Measurements from ENCODE around the gene ANKRD65. TPM values are rescaled to one million over a fixed set of nuclear protein-coding genes. Genes with fewer than 3 reads are reported as not detected.
"Not testable (repeated sequence)": the region's sequence is repeated elsewhere in the genome, so short reads cannot be mapped to it uniquely, and the experiment has no call there.

Gene ANKRD65
- total and polyA plus RNA-seq, 3 donors from 2014 or later = 10.0 to 14.7 (median 10.4) TPM

DNA sequence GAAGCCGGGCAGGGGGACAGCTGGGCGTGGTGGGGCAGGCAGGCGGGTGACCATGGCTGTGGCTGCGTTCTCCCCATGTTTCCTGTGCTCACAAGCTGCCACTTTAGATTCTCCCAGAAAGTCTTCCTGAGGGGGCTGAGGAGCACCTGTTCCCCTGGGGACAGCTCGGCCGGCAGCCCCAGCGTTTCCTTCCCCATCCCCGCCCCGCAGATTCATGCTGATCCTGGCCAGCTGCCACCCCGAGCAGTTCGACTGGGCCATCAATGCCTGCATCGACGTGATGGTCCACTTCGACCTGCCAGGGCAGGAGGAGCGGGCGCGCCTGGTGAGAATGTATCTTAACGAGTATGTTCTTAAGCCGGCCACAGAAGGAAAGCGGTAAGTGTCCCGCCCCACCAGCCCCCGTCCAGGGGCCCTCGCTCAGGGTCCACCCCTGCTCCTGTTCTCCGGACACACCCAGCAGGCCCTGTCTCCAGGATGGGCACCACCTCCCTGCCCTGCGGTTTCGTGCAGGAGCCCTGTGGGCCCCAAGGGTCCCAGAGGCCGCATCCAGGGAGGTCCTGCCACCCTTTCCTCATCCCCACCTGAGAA lies 39.6 kb upstream of the ANKRD65 start:
- H3K9me3 ChIP-seq = no peaks in the 10 kb centered on the region
- no peaks in the 10 kb centered on the region for H3K36me3 ChIP-seq (ENCODE audit: low read depth, missing control alignments)
- H3K27ac ChIP-seq = no peak overlapping the region
- TF ChIP-seq, protein P1, sequence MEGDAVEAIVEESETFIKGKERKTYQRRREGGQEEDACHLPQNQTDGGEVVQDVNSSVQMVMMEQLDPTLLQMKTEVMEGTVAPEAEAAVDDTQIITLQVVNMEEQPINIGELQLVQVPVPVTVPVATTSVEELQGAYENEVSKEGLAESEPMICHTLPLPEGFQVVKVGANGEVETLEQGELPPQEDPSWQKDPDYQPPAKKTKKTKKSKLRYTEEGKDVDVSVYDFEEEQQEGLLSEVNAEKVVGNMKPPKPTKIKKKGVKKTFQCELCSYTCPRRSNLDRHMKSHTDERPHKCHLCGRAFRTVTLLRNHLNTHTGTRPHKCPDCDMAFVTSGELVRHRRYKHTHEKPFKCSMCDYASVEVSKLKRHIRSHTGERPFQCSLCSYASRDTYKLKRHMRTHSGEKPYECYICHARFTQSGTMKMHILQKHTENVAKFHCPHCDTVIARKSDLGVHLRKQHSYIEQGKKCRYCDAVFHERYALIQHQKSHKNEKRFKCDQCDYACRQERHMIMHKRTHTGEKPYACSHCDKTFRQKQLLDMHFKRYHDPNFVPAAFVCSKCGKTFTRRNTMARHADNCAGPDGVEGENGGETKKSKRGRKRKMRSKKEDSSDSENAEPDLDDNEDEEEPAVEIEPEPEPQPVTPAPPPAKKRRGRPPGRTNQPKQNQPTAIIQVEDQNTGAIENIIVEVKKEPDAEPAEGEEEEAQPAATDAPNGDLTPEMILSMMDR (IDR thresholded peaks at IDR 0.05) = no peak
- no peak for TF ChIP-seq POLR2A (IDR thresholded peaks at IDR 0.05)
- no peak overlapping the region for H3K4me3 ChIP-seq
- WGBS, 2 donors = 83 to 89% methylated on average over 15 to 26 of the region's 27 CpGs
- DNase-seq = no peak
- intact Hi-C loops (cut with DNase I; ENCODE audit: low total_unique reads) = no loop called here
- H3K4me1 ChIP-seq = peaks cover 3% of the 10 kb centered on the region
- H3K27me3 ChIP-seq = no peaks in the 10 kb centered on the region

DNA sequence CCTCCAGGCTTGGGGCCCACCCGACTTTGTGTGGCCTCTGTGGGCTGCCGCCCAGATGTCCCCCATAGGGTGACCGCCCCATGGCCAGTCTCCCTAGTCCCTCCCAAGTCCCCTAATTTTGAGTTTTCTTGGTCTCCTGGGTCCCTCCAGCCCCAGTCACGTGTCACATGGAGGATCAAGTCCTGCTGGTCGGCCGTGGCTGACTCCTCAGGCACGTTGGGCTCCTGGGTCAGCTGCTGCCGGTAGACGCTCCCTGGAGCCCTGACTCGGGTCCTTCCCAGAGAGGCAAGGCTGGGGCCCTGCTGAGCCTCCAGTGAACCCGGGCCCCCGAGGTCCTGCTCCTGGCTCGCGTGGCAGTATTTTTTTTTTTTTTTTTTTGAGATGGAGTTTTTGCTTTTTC lies 38.6 kb upstream of the ANKRD65 start:
- H3K27ac ChIP-seq; H3K9me3 ChIP-seq; H3K4me1 ChIP-seq; H3K36me3 ChIP-seq (ENCODE audit: low read depth, missing control alignments); H3K4me3 ChIP-seq; intact Hi-C loops (cut with DNase I; ENCODE audit: low total_unique reads); DNase-seq; H3K27me3 ChIP-seq: not testable (repeated sequence)
- whole genome bisulfite sequencing, 2 donors = 91% methylated on average over 11 to 14 of the region's 14 CpGs

DNA sequence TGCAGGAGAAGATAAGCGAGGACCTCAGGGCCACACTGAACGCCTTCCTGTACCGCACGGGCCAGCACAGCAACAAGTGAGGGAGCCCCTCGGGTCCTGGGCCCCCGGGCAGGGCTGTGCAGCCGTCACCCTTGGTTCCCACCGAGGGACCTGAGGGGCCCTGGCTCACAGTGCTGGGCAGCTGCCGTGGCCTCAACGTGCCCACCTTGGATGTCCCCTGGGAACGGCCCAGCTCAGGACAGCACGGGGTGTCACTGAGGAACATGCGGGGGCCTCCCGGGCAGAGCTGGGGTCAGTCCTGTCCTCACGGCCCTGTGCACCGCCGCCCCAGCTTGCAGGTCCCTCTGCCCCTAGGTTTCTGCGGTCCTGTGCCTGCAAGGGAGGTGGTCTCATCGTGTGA lies 38.1 kb upstream of the ANKRD65 start:
- 86% methylated on average over 7 of the region's 19 CpGs; no CpG with 5 or more reads in 1 of the 2 donors for WGBS, 2 donors
- H3K36me3 ChIP-seq (ENCODE audit: low read depth, missing control alignments); H3K27me3 ChIP-seq; H3K4me3 ChIP-seq; intact Hi-C loops (cut with DNase I; ENCODE audit: low total_unique reads); H3K4me1 ChIP-seq; H3K9me3 ChIP-seq; H3K27ac ChIP-seq; DNase-seq: not testable (repeated sequence)

DNA sequence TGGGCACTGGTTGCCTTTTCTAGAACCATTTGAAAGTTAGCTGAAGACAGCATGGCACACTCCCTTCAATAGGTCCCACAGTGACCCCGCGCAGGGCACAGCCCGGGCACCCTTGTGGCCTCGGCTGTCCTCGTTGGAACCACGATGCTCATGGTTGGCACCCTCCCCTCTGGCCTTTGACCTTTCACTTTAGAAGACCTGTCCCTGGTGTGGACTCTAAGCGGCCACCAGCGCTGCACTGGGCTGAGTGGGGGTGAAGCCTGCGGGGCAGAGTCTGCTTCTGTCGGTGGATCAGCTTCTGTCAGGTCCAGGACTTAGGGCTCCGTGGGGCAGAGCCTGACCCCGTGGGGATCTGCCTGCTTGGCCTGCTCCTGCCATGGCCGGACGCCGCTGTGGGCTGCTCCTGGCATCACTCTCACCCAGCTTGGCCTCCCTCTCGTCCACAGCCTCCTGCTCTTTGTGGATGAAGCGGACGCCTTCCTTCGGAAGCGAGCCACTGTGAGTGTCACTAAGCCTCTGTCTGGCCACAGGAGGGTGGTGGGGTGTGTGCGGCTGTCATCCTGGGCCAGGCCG lies 35.7 kb upstream of the ANKRD65 start:
- 97 to 98% methylated on average over 6 to 16 of the region's 22 CpGs for WGBS, 2 donors
- H3K36me3 ChIP-seq (ENCODE audit: low read depth, missing control alignments); H3K27ac ChIP-seq; H3K4me3 ChIP-seq; H3K9me3 ChIP-seq; DNase-seq; intact Hi-C loops (cut with DNase I; ENCODE audit: low total_unique reads); H3K27me3 ChIP-seq; H3K4me1 ChIP-seq: not testable (repeated sequence)

DNA sequence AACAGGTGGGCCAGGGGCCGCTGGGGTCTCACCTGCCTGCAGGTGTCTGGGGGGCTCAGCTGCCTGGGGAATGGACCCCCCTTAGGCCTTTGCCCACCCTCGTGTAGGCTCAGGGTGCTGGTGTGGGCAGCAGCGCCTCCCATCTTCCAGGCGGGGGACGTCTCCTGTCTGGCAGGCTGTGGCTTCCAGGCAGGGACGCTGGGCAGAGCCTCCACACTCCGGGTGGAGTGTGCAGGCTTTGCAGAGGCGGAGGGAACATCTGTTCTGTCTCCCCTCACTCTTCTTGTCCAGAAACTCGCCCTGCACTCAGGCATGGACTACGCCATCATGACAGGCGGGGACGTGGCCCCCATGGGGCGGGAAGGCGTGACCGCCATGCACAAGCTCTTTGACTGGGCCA lies 34.9 kb upstream of the ANKRD65 start:
- WGBS, 2 donors = 100% methylated on average over 1 of the region's 15 CpGs; no CpG with 5 or more reads in 1 of the 2 donors

DNA sequence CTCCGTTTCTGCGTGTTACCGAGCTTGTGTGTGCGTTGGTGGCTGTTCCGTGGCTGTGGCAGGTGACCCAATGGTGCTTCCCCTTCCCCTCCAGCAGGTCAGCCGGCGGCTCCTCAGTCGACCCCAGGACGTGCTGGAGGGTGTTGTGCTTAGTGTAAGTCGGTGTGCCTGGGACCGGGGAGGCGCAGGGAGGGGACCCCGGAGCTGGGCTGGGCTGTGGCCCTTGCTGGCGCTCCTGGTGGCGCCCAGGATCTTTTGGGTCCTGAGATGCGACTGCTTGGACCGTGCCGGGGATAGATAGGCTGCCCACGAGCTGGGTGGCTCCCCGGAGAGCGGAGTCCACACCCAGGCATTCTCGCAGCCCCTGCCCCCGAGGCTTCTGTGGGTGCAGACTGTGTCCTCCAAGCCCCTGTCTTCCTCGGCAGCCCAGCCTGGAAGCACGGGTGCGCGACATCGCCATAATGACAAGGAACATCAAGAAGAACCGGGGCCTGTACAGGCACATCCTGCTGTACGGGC lies 34.3 kb upstream of the ANKRD65 start:
- no peaks in the 10 kb centered on the region for H3K9me3 ChIP-seq
- WGBS, 2 donors = 90% methylated on average over 10 to 24 of the region's 30 CpGs
- H3K4me3 ChIP-seq = no peak overlapping the region
- TF ChIP-seq POLR2A (IDR thresholded peaks at IDR 0.05) = no peak
- TF ChIP-seq, protein P1 (IDR thresholded peaks at IDR 0.05) = no peak
- no peaks in the 10 kb centered on the region for H3K36me3 ChIP-seq (ENCODE audit: low read depth, missing control alignments)
- no peak for DNase-seq
- no peaks in the 10 kb centered on the region for H3K4me1 ChIP-seq
- no peak overlapping the region for H3K27ac ChIP-seq
- intact Hi-C loops (cut with DNase I; ENCODE audit: low total_unique reads) = no loop called here
- no peaks in the 10 kb centered on the region for H3K27me3 ChIP-seq

More for the DNA sequence above, 34.9 kb upstream of the ANKRD65 start:
- DNase-seq; H3K4me3 ChIP-seq; H3K9me3 ChIP-seq; H3K27me3 ChIP-seq; intact Hi-C loops (cut with DNase I; ENCODE audit: low total_unique reads); H3K4me1 ChIP-seq; H3K27ac ChIP-seq; H3K36me3 ChIP-seq (ENCODE audit: low read depth, missing control alignments): not testable (repeated sequence)

DNA sequence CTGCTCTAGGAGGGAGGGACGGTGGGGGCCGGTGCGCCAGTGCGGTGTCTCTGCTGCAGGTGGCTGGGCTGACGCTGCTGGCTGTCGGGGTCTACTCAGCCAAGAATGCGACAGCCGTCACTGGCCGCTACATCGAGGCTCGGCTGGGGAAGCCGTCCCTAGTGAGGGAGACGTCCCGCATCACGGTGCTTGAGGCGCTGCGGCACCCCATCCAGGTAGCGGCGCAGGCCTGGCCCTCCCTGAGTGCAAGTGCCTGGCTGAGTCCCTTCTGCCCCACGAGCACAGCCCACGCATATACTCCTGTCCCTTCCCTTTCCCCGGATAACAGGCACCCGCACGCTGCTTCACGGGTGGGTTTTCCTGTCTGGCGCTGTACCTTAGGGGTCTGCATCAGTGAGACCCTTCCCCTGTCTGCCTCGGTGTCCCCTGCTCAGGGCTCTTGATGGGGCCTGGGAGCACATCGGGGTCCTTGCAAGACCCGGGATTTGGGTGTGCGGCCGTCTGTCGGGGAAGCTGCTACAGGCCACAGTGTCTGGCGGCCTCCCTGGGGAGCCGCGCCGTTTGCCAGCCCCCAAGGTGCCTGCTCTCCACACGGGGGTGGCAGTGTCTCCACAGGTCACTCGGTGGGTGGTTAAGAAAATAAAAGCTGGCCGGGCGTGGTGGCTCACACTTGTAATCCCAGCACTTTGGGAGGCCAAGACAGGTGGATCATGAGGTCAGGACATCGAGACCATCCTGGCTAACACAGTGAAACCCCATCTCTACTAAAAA lies 33.4 kb upstream of the ANKRD65 start:
- H3K36me3 ChIP-seq (ENCODE audit: low read depth, missing control alignments); DNase-seq; H3K27me3 ChIP-seq; intact Hi-C loops (cut with DNase I; ENCODE audit: low total_unique reads); H3K4me1 ChIP-seq; H3K9me3 ChIP-seq; H3K4me3 ChIP-seq; H3K27ac ChIP-seq: not testable (repeated sequence)
- 89 to 92% methylated on average over 16 to 22 of the region's 41 CpGs for WGBS, 2 donors
